Measurements from ENCODE around the gene CEP41.

The CEP41 gene

GRCh38 chr7:130369831-130370550 is 70.8 kb downstream of the CEP41 start:
- no peak for DNase-seq (ENCODE audit: low spot score)

- DNase-seq (ENCODE audit: low spot score) = no peak
These were observed 71.6 kb downstream of the CEP41 start for GRCh38 chr7:130369110-130369711.

GRCh38 chr7:130367836-130368746 is 72.7 kb downstream of the CEP41 start:
- DNase-seq (ENCODE audit: low spot score) = no peak

DNA sequence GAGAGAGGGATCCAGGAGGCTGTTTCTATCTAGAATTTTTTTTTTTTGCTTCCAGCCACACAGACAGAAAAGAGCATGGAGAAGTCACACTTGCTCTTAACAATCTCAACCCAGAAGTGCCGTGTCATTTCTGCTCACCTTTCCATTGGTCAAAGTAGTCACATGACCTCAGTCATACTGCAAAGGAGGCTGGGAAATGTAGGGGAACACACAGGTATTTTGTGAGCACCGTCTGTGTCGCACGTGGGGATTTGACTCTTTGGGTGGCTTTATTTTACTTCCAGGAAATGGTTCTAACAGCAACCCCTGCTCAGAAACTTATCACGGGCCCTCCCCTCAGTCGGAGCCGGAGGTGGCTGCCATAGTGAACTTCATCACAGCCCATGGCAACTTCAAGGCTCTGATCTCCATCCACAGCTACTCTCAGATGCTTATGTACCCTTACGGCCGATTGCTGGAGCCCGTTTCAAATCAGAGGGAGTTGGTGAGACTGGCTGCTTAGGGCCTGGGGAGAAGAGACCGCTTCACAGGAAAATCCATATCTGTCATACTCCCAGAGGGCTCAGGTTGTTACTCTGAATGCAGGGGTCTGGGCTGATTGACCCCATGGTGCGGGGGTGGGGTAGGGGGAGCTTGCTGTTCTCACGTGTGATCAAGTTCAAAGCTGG is 73.6 kb downstream of the CEP41 start:
- DNase-seq (ENCODE audit: low spot score) = no peak

- DNase-seq (ENCODE audit: low spot score) = no peak
These were observed 74.3 kb downstream of the CEP41 start for GRCh38 chr7:130366564-130366963.

DNA sequence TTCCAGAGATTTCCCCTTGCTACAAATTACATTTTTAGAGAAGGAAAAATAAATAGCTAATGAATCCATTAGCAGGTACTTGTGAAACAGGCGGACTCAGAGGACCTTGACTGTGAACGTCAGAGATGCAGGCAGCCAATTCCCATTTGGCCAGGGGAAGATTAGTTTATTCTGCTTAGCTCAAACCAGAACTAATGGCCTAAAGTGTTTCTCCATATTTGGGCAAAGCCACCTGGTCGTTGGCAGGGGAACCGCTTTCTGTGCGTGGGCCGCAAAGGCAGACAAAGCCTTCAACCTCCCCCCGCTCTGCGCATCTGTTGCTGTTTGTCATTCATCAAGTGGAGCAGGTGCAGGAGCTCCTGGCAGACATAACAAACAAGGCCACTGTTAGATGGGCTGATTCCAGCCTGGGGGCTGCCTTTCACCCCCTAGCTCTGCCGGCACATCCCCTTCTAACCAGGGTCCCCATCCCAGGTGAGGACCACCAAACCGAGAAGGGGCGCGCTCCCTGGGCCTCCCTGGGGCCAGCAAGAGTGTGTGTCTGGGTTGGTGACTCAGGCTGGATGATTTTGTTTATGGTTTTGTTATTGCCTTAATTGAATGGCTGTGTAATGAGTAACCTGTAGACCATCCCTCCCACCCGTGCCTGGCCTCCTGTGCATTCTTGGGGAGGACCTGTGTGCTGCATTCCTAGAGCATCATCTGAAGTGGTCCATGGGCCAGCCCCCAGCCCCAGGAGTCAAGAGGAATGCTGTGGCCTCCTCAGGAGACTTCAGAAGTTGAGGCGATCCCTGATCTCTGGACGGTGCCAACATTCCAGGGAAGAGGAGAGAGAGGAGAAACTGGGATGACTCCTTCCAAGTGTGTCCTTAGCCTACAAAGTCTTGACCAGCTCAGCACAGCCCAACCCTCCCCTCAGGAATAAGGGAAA is 75.0 kb downstream of the CEP41 start:
- peak; percentile 97 for DNase-seq (ENCODE audit: low spot score)

- DNase-seq (ENCODE audit: low spot score) = peak; percentile 19
These were observed 75.7 kb downstream of the CEP41 start for GRCh38 chr7:130365088-130365487.

DNA sequence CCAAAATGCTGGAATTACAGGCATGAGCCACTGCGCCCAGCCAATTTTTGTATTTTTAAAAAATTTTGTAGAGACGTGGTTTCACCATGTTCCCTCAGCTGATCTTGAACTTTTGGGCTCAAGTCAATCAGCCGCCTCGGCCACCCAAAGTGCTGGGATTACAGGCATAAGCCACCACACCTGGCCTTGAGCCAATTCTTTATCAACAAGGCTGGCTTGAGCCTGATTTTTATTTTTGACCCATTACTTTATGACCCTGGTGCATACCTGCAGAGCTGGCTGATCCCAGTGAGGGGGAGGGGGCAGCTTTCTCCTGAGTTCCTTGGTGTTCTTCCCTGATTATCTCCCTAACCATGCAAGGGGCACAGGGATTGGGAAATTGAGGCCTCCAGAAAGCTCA is 76.4 kb downstream of the CEP41 start:
- DNase-seq (ENCODE audit: low spot score) = no peak

- DNase-seq (ENCODE audit: low spot score) = no peak
These were observed 77.6 kb downstream of the CEP41 start for GRCh38 chr7:130363026-130363847.

- DNase-seq (ENCODE audit: low spot score) = no peak
These were observed 78.5 kb downstream of the CEP41 start for GRCh38 chr7:130362251-130362816.

- no peak for DNase-seq (ENCODE audit: low spot score)
These were observed 79.1 kb downstream of the CEP41 start for GRCh38 chr7:130361681-130362080.

DNA sequence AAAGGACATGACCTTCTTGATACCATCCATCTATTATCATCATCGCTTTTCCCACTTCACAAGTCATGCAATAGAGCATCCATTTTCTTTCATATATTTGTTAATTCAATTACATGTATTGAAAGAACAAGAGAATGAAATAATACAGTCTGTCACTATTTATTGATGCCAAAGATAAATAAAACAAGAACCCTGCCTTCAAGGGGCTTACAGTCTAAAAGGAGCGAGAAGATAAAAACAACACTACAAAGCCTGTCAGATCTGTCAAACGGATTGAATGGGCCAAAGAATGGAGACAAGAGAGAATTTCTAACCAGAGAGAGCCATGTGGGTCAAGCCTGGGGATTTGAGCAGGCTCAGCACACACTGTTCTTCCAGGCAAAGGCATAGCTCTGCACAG is 80.3 kb downstream of the CEP41 start:
- no peak for DNase-seq (ENCODE audit: low spot score)

DNA sequence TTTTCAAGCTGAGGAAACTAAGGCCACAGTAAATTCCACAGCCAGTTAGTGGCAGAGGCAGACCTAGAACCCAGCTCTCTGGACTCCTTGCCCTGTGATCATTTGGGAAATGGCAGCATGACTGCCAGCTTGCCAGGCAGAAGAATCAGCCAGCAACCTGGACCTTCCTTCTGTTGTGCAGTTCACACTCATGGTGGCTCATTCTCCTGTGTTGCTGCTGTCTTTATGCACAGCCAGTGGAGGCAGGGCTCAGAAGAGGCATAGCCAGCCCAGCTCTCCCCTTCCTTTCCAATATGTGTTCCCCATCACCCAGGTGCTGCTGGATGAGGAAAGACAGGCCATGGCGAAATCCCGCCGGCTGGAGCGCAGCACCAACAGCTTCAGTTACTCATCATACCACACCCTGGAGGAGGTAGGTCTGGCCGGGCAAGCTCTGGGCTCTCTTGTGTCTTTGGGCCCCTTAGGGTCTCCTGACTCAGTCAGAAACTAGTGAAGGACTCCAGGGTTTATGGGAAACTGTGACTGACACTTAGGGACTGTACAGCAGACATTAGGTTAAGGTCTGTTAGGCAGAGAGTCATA is 81.4 kb downstream of the CEP41 start:
- DNase-seq (ENCODE audit: low spot score) = no peak

- no peak for DNase-seq (ENCODE audit: low spot score)
These were observed 82.3 kb downstream of the CEP41 start for GRCh38 chr7:130358471-130358870.

DNA sequence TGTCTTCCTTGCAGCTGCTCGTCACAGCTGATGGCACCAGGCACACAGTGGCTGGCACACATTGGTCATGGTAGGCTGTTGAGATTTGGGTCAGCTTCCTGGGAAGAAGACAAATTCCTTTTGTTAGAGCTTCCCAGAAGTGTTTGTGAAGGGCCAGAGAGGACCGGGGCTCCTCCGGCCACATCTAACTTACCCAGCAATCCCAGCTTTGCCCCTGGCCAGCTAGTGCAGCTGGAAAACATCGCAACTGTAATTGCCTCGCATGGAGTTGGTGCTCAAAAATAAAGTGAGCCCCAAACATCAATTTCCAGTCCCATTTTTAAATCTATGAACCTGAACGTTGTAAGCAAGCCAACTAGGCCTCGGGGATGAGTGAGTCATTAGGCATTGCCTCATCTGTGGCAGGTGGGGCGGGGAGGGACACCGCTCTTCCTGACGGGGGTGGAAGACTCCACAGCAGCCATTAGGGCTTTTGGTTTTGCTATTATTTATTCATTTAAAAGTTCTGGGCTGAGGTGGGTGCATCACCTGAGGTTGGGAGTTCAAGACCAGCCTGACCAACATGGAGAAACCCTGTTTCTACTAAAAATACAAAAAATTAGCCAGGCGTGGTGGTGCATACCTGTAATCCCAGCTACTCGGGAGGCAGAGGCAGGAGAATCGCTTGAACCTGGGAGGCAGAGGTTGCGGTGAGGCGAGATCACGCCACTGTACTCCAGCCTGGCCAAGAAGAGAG is 83.8 kb downstream of the CEP41 start:
- no peak for DNase-seq (ENCODE audit: low spot score)

GRCh38 chr7:130356121-130356875 is 84.5 kb downstream of the CEP41 start:
- DNase-seq (ENCODE audit: low spot score) = peak; percentile 30

DNA sequence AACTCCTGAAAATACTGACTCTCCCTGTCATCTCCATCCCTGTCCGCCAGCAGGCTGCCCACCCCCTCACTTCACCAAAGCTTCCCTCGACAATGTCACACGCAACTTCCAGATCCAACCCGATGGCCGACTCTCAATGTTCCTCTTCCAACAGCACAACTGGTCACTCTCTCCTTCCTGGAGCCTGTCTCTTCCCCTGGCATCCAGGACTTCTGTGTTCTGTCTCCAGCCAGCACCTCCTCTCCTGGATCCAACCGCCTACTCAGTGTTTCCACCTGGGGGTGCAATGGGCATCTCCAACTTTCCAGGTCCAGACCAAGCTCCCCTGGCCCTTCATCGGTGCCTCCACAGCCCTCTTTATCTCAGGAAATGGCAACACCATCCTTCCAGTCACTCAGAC is 87.6 kb downstream of the CEP41 start:
- no peak for DNase-seq (ENCODE audit: low spot score)
